ENCODE measurements around the gene PRELID1.
A peak's percentile ranks its signal among the peaks of the same experiment; 100 is the strongest.
"Not testable (repeated sequence)": the region's sequence is repeated elsewhere in the genome, so short reads cannot be mapped to it uniquely, and the experiment has no call there.

The PRELID1 gene

DNA sequence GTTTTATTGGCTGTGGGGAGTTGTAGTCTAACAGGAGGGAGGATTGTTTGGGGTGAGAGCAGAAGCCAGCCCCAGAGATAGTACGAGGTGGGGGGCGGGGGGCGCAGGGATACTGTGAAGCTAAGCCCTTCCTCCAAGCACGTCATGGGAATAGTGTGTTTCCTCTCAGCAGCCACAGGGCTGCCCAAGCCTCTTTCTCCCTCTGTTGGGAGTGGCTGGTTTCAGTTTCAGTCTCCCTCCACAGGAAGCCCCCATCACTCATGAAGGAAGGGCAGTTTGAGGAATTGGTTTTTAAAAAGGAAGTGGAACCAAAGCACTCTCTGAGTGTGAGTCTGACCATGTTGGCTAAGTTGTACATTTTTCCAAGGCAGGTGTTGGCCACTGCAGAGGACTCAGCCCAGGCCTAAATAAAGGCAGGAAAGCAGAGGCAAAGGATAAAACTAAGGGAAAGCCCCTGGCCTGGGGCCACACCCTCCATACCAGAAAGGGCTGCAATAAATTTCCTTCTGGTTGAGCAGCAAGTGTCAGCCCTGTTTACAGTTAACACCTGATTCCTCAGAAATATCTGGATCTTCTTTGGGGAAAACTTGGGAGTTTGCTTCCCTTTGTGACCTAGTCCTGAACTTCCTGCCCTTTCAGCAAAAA, 3.2 kb upstream of the PRELID1 start:
- peak; percentile 61 for DNase-seq

GRCh38 chr5:177300951-177301350, 2.6 kb upstream of the PRELID1 start:
- DNase-seq: no peak

GRCh38 chr5:177301503-177302165, 2.0 kb upstream of the PRELID1 start:
- DNase-seq: no peak

DNA sequence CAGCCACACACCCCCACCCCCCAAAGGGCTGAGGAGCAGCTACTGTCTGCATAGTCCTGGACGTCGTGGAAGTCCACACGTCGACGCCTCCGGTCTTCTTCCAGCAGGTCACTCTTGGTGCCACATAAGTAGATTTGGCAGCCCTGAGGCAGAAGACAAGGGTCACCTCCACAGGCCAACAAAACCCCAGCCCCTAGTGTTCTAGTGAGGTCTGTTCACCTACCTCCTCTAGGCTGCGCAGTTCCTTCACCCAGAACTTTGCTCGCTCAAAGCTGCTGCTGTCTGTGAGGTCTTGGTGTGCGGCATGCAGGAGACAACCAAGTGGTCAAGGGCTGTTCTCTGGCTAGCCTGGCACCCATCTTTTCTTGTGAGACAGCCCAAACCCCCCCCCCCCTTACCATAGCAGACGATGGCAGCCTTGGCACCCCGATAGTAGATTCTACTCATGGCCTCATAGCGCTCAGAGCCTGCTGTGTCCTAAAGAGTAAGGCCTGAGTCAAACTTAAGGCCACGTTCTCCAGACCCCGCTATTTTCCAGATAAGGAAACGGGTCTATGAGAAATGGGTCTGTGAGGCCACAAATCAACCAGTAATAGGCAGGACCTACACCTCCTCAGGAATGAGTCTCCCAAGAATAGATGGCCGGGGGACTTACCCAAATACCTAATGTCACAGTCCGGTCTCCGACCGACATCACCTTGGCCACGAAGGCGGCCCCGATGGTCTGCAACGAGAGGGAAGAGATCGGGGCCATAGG, 1.1 kb upstream of the PRELID1 start:
- no peak for DNase-seq

GRCh38 chr5:177303925-177304391, 359 bp downstream of the PRELID1 start:
- no peak for DNase-seq

DNA sequence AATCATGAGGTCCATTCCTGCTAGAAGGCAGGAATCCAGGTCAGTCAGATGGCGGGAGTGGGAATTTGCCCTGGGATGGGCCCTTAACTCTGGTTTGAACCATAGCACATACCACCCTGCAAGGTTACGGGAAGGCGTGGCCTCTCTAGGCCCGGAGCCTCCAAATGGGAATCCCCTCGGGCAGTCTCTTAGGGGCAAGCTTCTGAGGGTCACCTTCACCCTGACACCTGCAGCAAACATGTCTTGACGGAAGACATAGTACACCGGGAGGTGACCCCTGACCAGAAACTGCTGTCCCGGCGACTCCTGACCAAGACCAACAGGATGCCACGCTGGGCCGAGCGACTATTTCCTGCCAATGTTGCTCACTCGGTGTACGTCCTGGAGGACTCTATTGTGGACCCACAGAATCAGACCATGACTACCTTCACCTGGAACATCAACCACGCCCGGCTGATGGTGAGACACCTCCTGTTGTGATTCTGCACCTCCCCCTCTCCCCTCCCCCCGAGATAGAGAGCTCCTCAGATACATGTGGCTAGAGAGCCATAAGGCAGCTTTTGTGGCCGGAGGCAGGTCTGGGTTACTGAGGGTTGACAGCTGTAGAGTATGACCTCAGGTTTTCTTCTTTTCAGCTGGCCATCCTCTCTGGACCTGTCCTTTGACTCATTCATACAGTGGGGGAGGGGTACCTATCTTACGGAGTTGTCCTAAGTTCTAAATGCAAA, 957 bp downstream of the PRELID1 start:
- DNase-seq: no peak

GRCh38 chr5:177306103-177306640, 2.6 kb downstream of the PRELID1 start:
- not testable (repeated sequence) for DNase-seq

GRCh38 chr5:177306674-177307543, 3.3 kb downstream of the PRELID1 start:
- no peak for DNase-seq

GRCh38 chr5:177307544-177308363, 4.2 kb downstream of the PRELID1 start:
- DNase-seq: no peak

DNA sequence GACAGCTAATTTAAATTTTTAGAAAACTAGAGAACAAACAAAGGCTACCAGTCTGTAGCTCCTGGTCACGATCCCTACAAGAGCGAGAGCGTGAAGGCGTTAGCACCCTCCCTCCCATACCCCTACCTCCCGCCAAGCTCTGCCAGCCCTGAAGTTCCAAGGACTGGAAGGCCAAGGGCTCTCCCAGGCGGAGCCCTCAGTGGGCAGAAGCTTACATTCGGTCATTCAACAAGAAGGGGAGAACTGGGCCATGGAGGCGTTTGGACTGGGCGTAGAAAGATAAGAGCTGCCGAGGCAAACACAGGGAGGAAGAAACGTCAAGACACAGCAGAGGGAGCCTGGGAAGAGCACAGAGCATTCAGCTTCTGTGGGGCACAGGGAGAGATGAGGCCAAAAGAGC, 5.1 kb downstream of the PRELID1 start:
- DNase-seq: no peak

- peak; percentile 66 for DNase-seq
Measured at GRCh38 chr5:177309351-177310191, 6.0 kb downstream of the PRELID1 start.

DNA sequence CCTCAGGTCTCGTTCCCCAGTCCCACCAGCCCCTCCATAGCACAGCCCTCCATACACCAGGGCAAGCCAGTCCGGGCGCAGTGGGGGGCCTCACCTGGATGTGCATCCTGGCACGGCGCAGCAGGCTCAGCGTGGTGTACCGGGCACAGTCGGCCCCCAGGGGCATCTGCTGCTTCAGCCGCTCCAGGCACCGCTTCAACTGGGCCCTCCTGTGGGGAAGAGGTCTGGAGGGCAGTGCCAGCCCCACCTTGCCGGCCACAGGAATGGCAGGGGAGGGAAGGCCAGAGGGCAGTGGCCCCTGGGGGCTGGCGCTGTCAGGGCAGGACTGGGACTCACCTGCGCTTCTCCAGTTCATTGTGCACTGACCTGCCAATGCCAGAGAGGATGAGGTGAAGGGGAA, 6.7 kb downstream of the PRELID1 start:
- no peak for DNase-seq

DNA sequence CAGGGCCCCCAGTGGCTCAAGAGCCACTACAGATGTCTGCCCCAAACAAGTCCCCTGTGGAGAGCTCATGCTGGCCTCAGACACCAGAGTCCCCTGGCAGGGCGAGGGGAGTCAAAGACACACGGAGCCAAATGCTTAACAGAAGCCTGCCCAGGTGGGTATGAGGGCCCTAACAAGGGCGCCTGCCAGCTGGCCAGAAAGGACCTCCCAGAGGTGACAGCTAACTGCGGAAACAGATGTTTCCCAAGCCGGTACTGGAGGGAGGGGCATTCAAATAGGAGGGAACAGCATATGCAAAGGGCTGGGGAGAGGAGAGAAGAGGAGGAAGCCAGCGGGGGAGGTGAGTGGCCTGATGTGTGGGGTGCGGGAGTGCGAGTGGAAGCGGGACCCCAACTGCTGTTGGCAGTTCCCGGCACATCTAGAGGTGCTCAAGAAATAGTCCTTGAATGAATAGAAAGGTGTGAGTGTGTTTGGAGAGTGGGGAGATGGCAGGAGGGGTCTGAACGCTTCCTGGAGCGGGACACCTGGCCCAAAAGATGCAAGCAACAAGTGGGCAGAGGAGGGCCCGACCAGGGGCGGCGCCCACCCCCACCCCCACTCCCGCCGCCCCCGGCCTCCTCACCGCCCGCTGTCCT, 7.3 kb downstream of the PRELID1 start:
- no peak for DNase-seq

GRCh38 chr5:177311392-177311722, 7.8 kb downstream of the PRELID1 start:
- no peak for DNase-seq

DNA sequence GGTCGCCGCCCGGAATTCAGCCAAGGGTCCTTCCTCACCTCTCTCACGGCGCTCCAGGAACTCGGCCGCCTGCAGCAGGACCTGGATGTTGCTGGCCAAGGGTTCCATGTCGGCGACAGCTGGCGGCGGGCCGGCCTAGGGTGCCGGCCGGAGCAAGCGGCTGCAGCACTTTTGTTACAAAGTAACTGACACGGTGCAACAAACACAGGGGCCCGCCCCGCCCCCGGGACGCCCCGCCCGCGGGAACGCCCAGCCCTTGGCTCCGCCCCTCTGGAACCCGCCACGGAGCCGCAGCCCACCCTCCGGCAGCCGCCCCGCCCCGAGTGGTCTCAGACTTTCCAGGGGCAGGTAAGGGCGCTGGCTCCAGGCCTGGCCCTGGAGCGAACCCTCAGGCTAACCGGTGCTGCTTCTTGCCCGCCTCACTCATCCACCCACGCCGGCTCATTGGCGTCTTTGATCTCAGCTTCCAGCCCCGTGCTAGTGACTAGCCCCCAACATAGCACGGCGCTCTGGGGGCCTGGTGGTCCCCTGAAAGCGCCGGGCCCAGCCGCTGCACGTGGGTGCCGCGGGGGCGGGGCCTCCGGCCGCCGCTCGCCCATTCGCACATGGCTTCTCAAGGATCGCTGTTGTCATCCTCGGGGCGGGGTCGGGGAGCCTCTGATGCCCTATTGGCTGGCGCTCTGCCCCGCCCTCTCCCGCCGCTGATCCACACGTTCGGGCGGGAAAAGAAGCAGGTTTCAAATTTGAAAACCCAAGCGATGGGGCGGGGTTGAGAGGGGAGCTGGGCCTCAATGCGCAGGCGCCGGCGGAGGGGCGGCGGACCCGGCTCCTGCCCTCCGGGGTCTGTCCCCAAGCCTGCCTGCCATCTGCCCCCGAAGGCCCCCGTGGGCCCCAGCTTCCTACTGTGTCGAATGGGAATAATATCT, 8.4 kb downstream of the PRELID1 start, which contains the start of gene MXD3:
Gene MXD3 (minus strand): TSS at position 176 of the 926 bp plus-strand sequence. CDS start 68 bp downstream, at position 108.
- peak; percentile 95 for DNase-seq

DNA sequence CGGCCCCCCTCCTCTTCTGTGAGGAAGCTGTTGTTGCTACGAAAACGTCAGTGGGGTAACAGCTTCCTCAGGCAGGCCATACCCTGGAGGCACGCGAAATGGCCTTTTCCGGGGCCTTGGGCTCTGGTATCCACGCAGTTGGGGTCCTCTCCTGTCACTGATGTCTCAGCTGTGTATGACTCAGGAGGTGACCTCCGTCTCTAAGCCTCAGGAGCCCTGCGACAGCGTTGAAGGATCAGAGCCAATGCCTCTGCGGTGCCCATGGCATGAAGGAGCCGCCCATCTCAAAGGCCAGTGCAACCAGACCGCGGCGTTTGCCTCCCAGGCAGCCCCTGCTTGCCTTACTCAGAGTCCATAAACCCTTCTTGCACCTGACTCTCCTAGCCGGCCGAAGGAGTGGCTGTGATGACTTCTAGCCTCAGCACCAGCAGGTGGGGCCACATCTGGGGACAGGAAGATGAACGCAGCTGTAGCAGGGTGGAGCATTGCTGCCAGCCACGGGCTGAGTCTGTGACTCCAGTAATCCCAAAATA, 9.1 kb downstream of the PRELID1 start:
- no peak for DNase-seq

GRCh38 chr5:177313561-177314259, 10.1 kb downstream of the PRELID1 start:
- no peak for DNase-seq
